K562 (cell line): Measurements from ENCODE around the gene NRROS. TPM values are rescaled to one million over a fixed set of nuclear protein-coding genes. Genes with fewer than 3 reads are reported as not detected.

Experiments used
- ATAC-seq: fragments of 200-7000 bp; cut with Tn5 transposase; 3 replicates; pipeline ENCODE4 v1.9.1; 2020; ENCODE audit warnings: moderate library complexity
- BruUV-seq: library from RNA; stranded (reverse); fragments of 400-500 nt; replicated peaks from 2 replicates; lab custom pipeline; 2021; lab: Mats Ljungman, UMichigan
- CTCF ChIA-PET: fragments of 300-600 bp; formaldehyde crosslinking; extraction: SDS; loops from one replicate; lab custom pipeline; 2021; ENCODE audit warnings: low intra/inter-chr PET ratio; lab: Yijun Ruan, JAX
- POLR2A ChIA-PET: fragments of 300-600, 350-650 bp; sonication (Branson Sonifier 250); formaldehyde crosslinking; extraction: SDS; loops from one replicate; lab custom pipeline; 2021; ENCODE audit warnings: antibody characterized with exemption, inconsistent platforms; lab: Yijun Ruan, JAX
- DNase-seq, 4 experiments: peaks; one replicate each; pipeline versions ENCODE4 v3.0.0 to v3.0.0-alpha.2; 2011 to 2018; ENCODE audit warnings: low spot score in 3 of 4, mixed read lengths in 3 of 4; ENCODE audit errors: extremely low read depth in 1 of 4
- FAIRE-seq: peaks from 2 replicates; lab custom pipeline; 2011; peaks lifted over from hg19 to GRCh38; lab: Jason Lieb, UNC
- H2AFZ ChIP-seq: 2 replicates; pipeline ENCODE4 v1.6.0; 2011; ENCODE audit warnings: low read depth, low read length, control low read depth, inconsistent platforms
- H3K27ac ChIP-seq: fragments of 200-600 bp; 3 replicates; pipeline ENCODE4 v1.8.0; 2011; ENCODE audit warnings: low read depth, mild to moderate bottlenecking, control low read depth, inconsistent platforms, low read length, moderate library complexity, mixed read lengths; ENCODE audit errors: extremely low read depth
- H3K27me3 ChIP-seq, 2 experiments: fragments of 300-600 bp in 1 of 2; 2 replicates in 1 of 2; 3 replicates in 1 of 2; pipeline versions ENCODE4 v1.6.0 to v1.8.0; 2011; ENCODE audit warnings: inconsistent platforms in 2 of 2, low read length in 2 of 2, mild to moderate bottlenecking in 1 of 2, mixed read lengths in 1 of 2, moderate library complexity in 1 of 2; ENCODE audit not compliant: control insufficient read depth in 2 of 2, insufficient read depth in 2 of 2
- H3K36me3 ChIP-seq: fragments of 300-600 bp; 3 replicates; pipeline ENCODE4 v1.8.0; 2011; ENCODE audit warnings: mild to moderate bottlenecking, low read length, inconsistent platforms; ENCODE audit not compliant: control insufficient read depth, insufficient read depth
- H3K4me1 ChIP-seq, 2 experiments: fragments of 200-600 bp in 1 of 2; replicated peaks in 1 of 2; 2 replicates in 1 of 2; 3 replicates in 1 of 2; pipeline versions ENCODE4 v1.5.1 to v1.8.0; 2011; ENCODE audit warnings: inconsistent platforms in 2 of 2, low read length in 2 of 2, mild to moderate bottlenecking in 1 of 2, mixed read lengths in 1 of 2, moderate library complexity in 1 of 2; ENCODE audit not compliant: control insufficient read depth in 2 of 2, insufficient read depth in 2 of 2
- H3K4me2 ChIP-seq: 2 replicates; pipeline ENCODE4 v1.6.1; 2011; ENCODE audit warnings: low read length, control low read depth, inconsistent platforms, mixed read lengths; ENCODE audit not compliant: insufficient read depth
- H3K4me3 ChIP-seq: fragments of 200-600 bp; sonication (generic), shearing (Covaris generic); 2 replicates; pipeline ENCODE4 v1.5.1; 2016; ENCODE audit warnings: control low read depth, inconsistent platforms
- H3K79me2 ChIP-seq: fragments of 200-600 bp; 3 replicates; pipeline ENCODE4 v1.8.0; 2011; ENCODE audit warnings: low read length, inconsistent platforms; ENCODE audit not compliant: control insufficient read depth, insufficient read depth
- H3K9ac ChIP-seq, 2 experiments: 2 replicates each; pipeline versions ENCODE4 v1.6.0 to v1.6.1; 2011; ENCODE audit warnings: low read depth in 2 of 2, low read length in 2 of 2, control low read depth in 1 of 2, inconsistent platforms in 1 of 2, mild to moderate bottlenecking in 1 of 2, mixed read lengths in 1 of 2; ENCODE audit not compliant: insufficient read depth in 1 of 2
- H3K9me1 ChIP-seq: one replicate; pipeline ENCODE4 v1.6.0; 2011; ENCODE audit warnings: inconsistent platforms, mild to moderate bottlenecking, low read length, moderate library complexity; ENCODE audit not compliant: control insufficient read depth, insufficient read depth
- H3K9me3 ChIP-seq: replicated peaks from 2 replicates; pipeline ENCODE4 v1.5.1; 2011; ENCODE audit warnings: low read depth, low read length, inconsistent platforms; ENCODE audit not compliant: control insufficient read depth, insufficient read depth
- H4K20me1 ChIP-seq: replicated peaks from 2 replicates; pipeline ENCODE4 v1.6.1; 2011; ENCODE audit warnings: low read length, inconsistent platforms, mixed read lengths; ENCODE audit not compliant: control insufficient read depth, insufficient read depth
- ATF2 ChIP-seq: sonication (generic); formaldehyde crosslinking; IDR thresholded peaks from 2 replicates; pipeline ENCODE4 v1.8.1; 2022; ENCODE audit warnings: missing genetic modification reagents
- BCOR ChIP-seq: fragments of 450-650 bp; IDR thresholded peaks from 2 replicates; pipeline ENCODE4 v1.6.1; 2016
- CREB3 ChIP-seq: fragments of 450-650 bp; conservative IDR thresholded peaks from 2 replicates; pipeline ENCODE4 v1.6.1; 2016; ENCODE audit warnings: missing genetic modification characterization, low read depth, mild to moderate bottlenecking, missing compliant biosample characterization, moderate library complexity
- E2F4 ChIP-seq: sonication (generic); formaldehyde crosslinking; IDR thresholded peaks from 2 replicates; pipeline ENCODE4 v1.8.0; 2022; ENCODE audit warnings: mild to moderate bottlenecking, low read depth, missing genetic modification reagents
- EGR1 ChIP-seq: fragments of 450-650 bp; conservative IDR thresholded peaks from 2 replicates; pipeline ENCODE4 v1.6.1; 2017; ENCODE audit warnings: mild to moderate bottlenecking
- EP300 ChIP-seq: IDR thresholded peaks from 2 replicates; pipeline ENCODE4 v1.6.1; 2012; ENCODE audit warnings: low read length, improper control_type of control experiment
- MBD1 ChIP-seq: fragments of 250-450 bp; sonication (Bioruptor Pico); IDR thresholded peaks from 2 replicates; pipeline ENCODE4 v1.8.0; 2022; ENCODE audit warnings: inconsistent platforms
- MEF2A ChIP-seq: IDR thresholded peaks from 2 replicates; pipeline ENCODE4 v1.6.1; 2011; ENCODE audit warnings: low read depth, mild to moderate bottlenecking, low read length, moderate library complexity; ENCODE audit not compliant: control insufficient read depth
- MNT ChIP-seq, 2 experiments: fragments of 450-650 bp; conservative IDR thresholded peaks; 2 replicates each; pipeline ENCODE4 v1.6.1; 2017; ENCODE audit warnings: mild to moderate bottlenecking in 2 of 2, moderate library complexity in 2 of 2
- ZNF121 ChIP-seq: sonication (generic); formaldehyde crosslinking; conservative IDR thresholded peaks from 2 replicates; pipeline ENCODE4 v1.8.0; 2022; ENCODE audit warnings: missing genetic modification reagents
- WGBS: fragments of 100-300 bp; shearing (Covaris generic); methylation state at CpG from one replicate; pipeline ENCODE4 v1.1.6; 2016; ENCODE audit warnings: low coverage, mixed read lengths; ENCODE audit not compliant: insufficient coverage; ENCODE audit errors: missing lambda C conversion rate; 5-methylcytosine and 5-hydroxymethylcytosine counted together
- in situ Hi-C: fragments of 300-500 bp; cut with MboI; formaldehyde crosslinking; loops from 4 replicates; pipeline ENCODE4 v1.15.0; 2018; ENCODE audit warnings: inconsistent platforms, mixed read lengths
- intact Hi-C: fragments of 100-400 bp; cut with micrococcal nuclease; formaldehyde crosslinking; loops from 2 replicates; pipeline ENCODE4 v1.14.2; 2022
- polyA plus RNA-seq, 8 experiments: library from polyadenylated mRNA; depleted of rRNA in 4 of 8; stranded (reverse) in 5 of 8; unstranded in 3 of 8; fragments of >200 nt; fragmentation: Nextera tagmentation in 2 of 8; fragmentation: Illumina TruSeq in 1 of 8; extraction: Ambion mirVana in 2 of 8; extraction: Trizol in 1 of 8; gene quantifications; 2 replicates each; pipeline versions ENCODE4 v1.2.1 to v1.2.3, GENCODE V29; 2011 to 2014; ENCODE audit warnings: inconsistent platforms in 1 of 8, missing spikeins in 1 of 8
- total RNA-seq, 7 experiments: library from RNA; depleted of rRNA in 6 of 7; stranded (reverse); fragments of >200 nt in 6 of 7; fragmentation: Illumina TruSeq in 2 of 7; extraction: Trizol in 2 of 7; gene quantifications; 2 replicates each; pipeline versions ENCODE4 v1.2.1 to v1.2.3, GENCODE V29; 2011 to 2021; ENCODE audit warnings: low replicate concordance in 1 of 7

NRROS gene
- total and polyA plus RNA-seq, 9 of the 15 experiments (the other 6 are each of a cell fraction or from before 2014, with no cell fraction given), result 0.34 to 13.8 (median 3.8) TPM

GRCh38 chr3:196640297-196641018 lies 964 bp downstream of the NRROS start (continued):
- TF ChIP-seq MBD1 (CRISPR knock-in tag), result peak; percentile 49; the same call in 1 of the 2 replicates
- TF ChIP-seq EP300, result no peak
- 0 out of 2 replicates have a peak, but pooled peaks have one; percentile 35 for TF ChIP-seq E2F4

- no peaks in the 10 kb centered on the region for H3K9me3 ChIP-seq
- H3K4me3 ChIP-seq, result no peak overlapping the region
- intact Hi-C loops, result no loop called here
- TF ChIP-seq BCOR (peak; percentile 23; the same call in 1 of the 2 replicates), MEF2A (no peak), ATF2 (no peak), MNT (conservative IDR thresholded peaks at IDR 0.05) (0 out of 4 replicates have a peak, but pooled peaks of 1 of the 2 experiments have one; percentile 24), EGR1 (peak; percentile 73), ZNF121 (peak; percentile 97), CREB3 (tag) (no peak)
- no peaks in the 10 kb centered on the region for H4K20me1 ChIP-seq
- ATAC-seq (no peak), FAIRE-seq (peak; percentile 52), DNase-seq (no peak)
- 0 out of 4 replicates have a peak overlapping the region, but pooled peaks of 1 of the 2 experiments have one; percentile 10 for H3K9ac ChIP-seq
- peaks cover 17% of the 10 kb centered on the region; the same call in 2 of the 3 replicates for H3K36me3 ChIP-seq
- BruUV-seq, result no TSS peak
- peak overlapping the region; percentile 34; the same call in 1 of the 3 replicates for H3K27ac ChIP-seq
- H3K9me1 ChIP-seq, result no peaks in the 10 kb centered on the region
- 78% methylated on average over 9 of the region's 9 CpGs for WGBS
- H3K79me2 ChIP-seq, result peaks cover 36% of the 10 kb centered on the region
- H3K4me1 ChIP-seq, result peaks cover 27 to 29% of the 10 kb centered on the region in 2 experiments
- POLR2A ChIA-PET, result interaction anchor here (1.1 to 1.5 kb wide), 2 partner anchors 10 to 51 kb away, joined by 3 to 4 read pairs; no protein-coding TSS in a partner anchor
- 0 out of 2 replicates have a peak overlapping the region, but pooled peaks have one; percentile 22 for H2AFZ ChIP-seq
- peak overlapping the region; percentile 26 for H3K4me2 ChIP-seq
- no peaks in the 10 kb centered on the region for H3K27me3 ChIP-seq
- CTCF ChIA-PET, result no interaction called here
- in situ Hi-C loops, result no loop called here
Measured at GRCh38 chr3:196641333-196642054, 2.0 kb downstream of the NRROS start.
